GM19043 (cell line): ENCODE results near the gene VEPH1.

Experiments
- ATAC-seq: cut with Tn5 transposase; IDR thresholded peaks from one replicate; pipeline ENCODE4 v1.9.1; 2021; ENCODE audit warnings: low read depth; ENCODE audit not compliant: unreplicated experiment

The VEPH1 gene

GRCh38 chr3:157479464-157480243, 23.6 kb downstream of the VEPH1 start:
- ATAC-seq, result no peak

GRCh38 chr3:157477441-157477840, 25.8 kb downstream of the VEPH1 start:
- no peak for ATAC-seq

GRCh38 chr3:157475921-157476414, 27.2 kb downstream of the VEPH1 start:
- ATAC-seq, result no peak

- no peak for ATAC-seq
These were observed 30.6 kb downstream of the VEPH1 start for GRCh38 chr3:157472648-157473047.

GRCh38 chr3:157471064-157471463, 32.2 kb downstream of the VEPH1 start:
- ATAC-seq, result no peak

- ATAC-seq, result no peak
These were observed 33.5 kb downstream of the VEPH1 start for GRCh38 chr3:157469561-157470294.

GRCh38 chr3:157467200-157467599, 36.0 kb downstream of the VEPH1 start:
- ATAC-seq, result no peak

GRCh38 chr3:157465741-157466140, 37.5 kb downstream of the VEPH1 start:
- ATAC-seq, result no peak

GRCh38 chr3:157464321-157464720, 38.9 kb downstream of the VEPH1 start:
- ATAC-seq, result no peak

GRCh38 chr3:157463816-157464215, 39.4 kb downstream of the VEPH1 start:
- ATAC-seq, result no peak

- ATAC-seq, result no peak
These were observed 43.0 kb downstream of the VEPH1 start for GRCh38 chr3:157460253-157460652.

GRCh38 chr3:157459706-157460105, 43.5 kb downstream of the VEPH1 start:
- no peak for ATAC-seq

GRCh38 chr3:157453824-157454223, 49.4 kb downstream of the VEPH1 start:
- no peak for ATAC-seq

- ATAC-seq, result no peak
These were observed 51.1 kb downstream of the VEPH1 start for GRCh38 chr3:157452097-157452496.

- no peak for ATAC-seq
These were observed 56.1 kb downstream of the VEPH1 start for GRCh38 chr3:157447026-157447694.

GRCh38 chr3:157445857-157446256, 57.4 kb downstream of the VEPH1 start:
- ATAC-seq, result no peak

- ATAC-seq, result no peak
These were observed 58.4 kb downstream of the VEPH1 start for GRCh38 chr3:157444797-157445184.

- ATAC-seq, result no peak
These were observed 59.1 kb downstream of the VEPH1 start for GRCh38 chr3:157443905-157444796.

- no peak for ATAC-seq
These were observed 60.5 kb downstream of the VEPH1 start for GRCh38 chr3:157442729-157443128.

- ATAC-seq, result no peak
These were observed 62.1 kb downstream of the VEPH1 start for GRCh38 chr3:157441102-157441624.
